Osteoblast (primary cell): Measurements from ENCODE around the gene ZNF689. TPM values are rescaled to one million over a fixed set of nuclear protein-coding genes. Genes with fewer than 3 reads are reported as not detected.

Source experiments
- DNase-seq: peaks from one replicate; pipeline ENCODE4 v3.0.0; 2011; ENCODE audit warnings: low spot score, mixed read lengths; ENCODE audit not compliant: insufficient read length; ENCODE audit errors: missing footprints
- H2AFZ ChIP-seq: 2 replicates; pipeline ENCODE4 v1.6.0; 2011; ENCODE audit warnings: mild to moderate bottlenecking, low read length
- H3K27ac ChIP-seq: 2 replicates; pipeline ENCODE4 v1.5.1; 2011; ENCODE audit warnings: mild to moderate bottlenecking, low read depth, low read length, moderate library complexity
- H3K27me3 ChIP-seq: 2 replicates; pipeline ENCODE4 v1.6.0; 2012; ENCODE audit warnings: mild to moderate bottlenecking, control low read depth, inconsistent platforms, low read length, moderate library complexity; ENCODE audit not compliant: insufficient read depth
- H3K36me3 ChIP-seq: 2 replicates; pipeline ENCODE4 v1.5.1; 2011; ENCODE audit warnings: mild to moderate bottlenecking, low read length, control low read depth, moderate library complexity; ENCODE audit not compliant: insufficient read depth
- H3K4me1 ChIP-seq: 2 replicates; pipeline ENCODE4 v1.5.1; 2011; ENCODE audit warnings: mild to moderate bottlenecking, low read length, control low read depth, moderate library complexity; ENCODE audit not compliant: insufficient read depth
- H3K4me2 ChIP-seq: 2 replicates; pipeline ENCODE4 v1.6.0; 2011; ENCODE audit warnings: mild to moderate bottlenecking, low read length; ENCODE audit not compliant: insufficient read depth
- H3K4me3 ChIP-seq: fragments of 200-600 bp; sonication (generic); 3 replicates; pipeline ENCODE4 v1.5.1; 2012; ENCODE audit warnings: mild to moderate bottlenecking, low read length, inconsistent platforms; ENCODE audit not compliant: insufficient read depth
- H3K79me2 ChIP-seq: 2 replicates; pipeline ENCODE4 v1.6.0; 2012; ENCODE audit warnings: mild to moderate bottlenecking, low read length, control low read depth, inconsistent platforms; ENCODE audit not compliant: insufficient read depth
- H3K9me3 ChIP-seq: 2 replicates; pipeline ENCODE4 v1.5.1; 2011; ENCODE audit warnings: low read depth, low read length, control low read depth
- H4K20me1 ChIP-seq: 2 replicates; pipeline ENCODE4 v1.6.0; 2012; ENCODE audit warnings: mild to moderate bottlenecking, low read length, control low read depth; ENCODE audit not compliant: insufficient read depth
- total RNA-seq: library from RNA; depleted of rRNA; stranded (reverse); fragments of >200 nt; gene quantifications from 2 replicates; pipeline ENCODE4 v1.2.3, GENCODE V29; 2012
- TF ChIP-seq, protein P1 (sequence below): IDR thresholded peaks from 2 replicates; pipeline ENCODE4 v1.5.1; 2011; ENCODE audit warnings: mild to moderate bottlenecking, low read depth, low read length, moderate library complexity; ENCODE audit errors: extremely low read depth

ZNF689 gene
- total RNA-seq, 1 donor: 8.3 TPM

DNA sequence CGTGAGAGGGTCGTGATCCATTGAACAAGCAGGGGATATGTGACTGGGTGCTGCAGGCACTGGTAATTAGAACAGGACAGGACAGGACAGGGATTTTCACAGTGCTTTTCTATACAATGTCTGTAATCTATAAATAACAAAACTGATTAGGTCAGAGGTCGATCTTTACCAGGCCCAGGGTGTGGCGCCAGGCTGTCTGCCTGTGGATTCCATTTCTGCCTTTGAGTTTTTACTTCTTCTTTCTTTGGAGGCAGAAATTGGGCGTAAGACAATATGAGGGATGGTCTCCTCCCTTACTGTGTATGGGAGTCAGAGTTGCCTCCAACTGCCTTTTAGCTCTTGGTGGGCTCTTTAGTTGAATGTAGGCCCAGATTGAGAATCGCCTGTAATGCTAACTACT lies 50.5 kb downstream of the ZNF689 start:
- H3K4me3 ChIP-seq: no peak overlapping the region
- no peaks in the 10 kb centered on the region for H3K4me1 ChIP-seq
- no peak overlapping the region for H3K4me2 ChIP-seq
- H4K20me1 ChIP-seq: no peaks in the 10 kb centered on the region
- TF ChIP-seq, protein P1, sequence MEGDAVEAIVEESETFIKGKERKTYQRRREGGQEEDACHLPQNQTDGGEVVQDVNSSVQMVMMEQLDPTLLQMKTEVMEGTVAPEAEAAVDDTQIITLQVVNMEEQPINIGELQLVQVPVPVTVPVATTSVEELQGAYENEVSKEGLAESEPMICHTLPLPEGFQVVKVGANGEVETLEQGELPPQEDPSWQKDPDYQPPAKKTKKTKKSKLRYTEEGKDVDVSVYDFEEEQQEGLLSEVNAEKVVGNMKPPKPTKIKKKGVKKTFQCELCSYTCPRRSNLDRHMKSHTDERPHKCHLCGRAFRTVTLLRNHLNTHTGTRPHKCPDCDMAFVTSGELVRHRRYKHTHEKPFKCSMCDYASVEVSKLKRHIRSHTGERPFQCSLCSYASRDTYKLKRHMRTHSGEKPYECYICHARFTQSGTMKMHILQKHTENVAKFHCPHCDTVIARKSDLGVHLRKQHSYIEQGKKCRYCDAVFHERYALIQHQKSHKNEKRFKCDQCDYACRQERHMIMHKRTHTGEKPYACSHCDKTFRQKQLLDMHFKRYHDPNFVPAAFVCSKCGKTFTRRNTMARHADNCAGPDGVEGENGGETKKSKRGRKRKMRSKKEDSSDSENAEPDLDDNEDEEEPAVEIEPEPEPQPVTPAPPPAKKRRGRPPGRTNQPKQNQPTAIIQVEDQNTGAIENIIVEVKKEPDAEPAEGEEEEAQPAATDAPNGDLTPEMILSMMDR: no peak
- no peak overlapping the region for H2AFZ ChIP-seq
- peaks cover 6% of the 10 kb centered on the region for H3K36me3 ChIP-seq
- peaks cover 17% of the 10 kb centered on the region for H3K79me2 ChIP-seq
- H3K9me3 ChIP-seq: no peaks in the 10 kb centered on the region
- H3K27me3 ChIP-seq: no peaks in the 10 kb centered on the region
- H3K27ac ChIP-seq: no peak overlapping the region
- DNase-seq: no peak

DNA sequence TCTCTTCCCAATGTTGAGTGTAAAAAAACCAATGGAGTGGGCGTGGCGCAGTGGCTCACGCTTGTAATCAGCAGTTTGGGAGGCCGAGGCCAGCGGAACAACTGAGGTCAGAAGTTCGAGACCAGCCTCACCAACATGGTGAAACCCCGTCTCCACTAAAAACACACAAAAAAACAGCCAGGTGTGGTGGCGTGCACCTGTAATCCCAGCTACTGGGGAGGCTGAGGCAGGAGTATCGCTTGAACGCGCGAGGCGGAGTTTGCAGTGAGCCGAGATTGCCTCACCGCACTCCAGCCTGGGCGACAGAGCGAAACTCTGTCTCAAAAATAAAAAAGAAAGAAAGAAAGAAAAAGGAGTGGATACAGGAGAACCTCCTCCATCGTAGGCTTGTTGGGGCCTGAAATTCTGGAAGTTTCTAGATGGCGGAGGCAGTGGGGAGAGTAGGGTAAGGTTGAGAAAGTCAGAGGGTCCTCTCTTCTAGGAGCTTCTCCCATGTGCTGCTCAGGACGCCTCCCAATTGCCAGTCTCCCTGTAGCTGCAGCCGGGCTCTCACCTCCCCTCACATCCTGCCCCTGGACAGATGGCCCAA lies 51.3 kb downstream of the ZNF689 start:
- Histone ChIP-seq H3K4me1 (no peaks in the 10 kb centered on the region), H3K27ac (no peak overlapping the region), H3K27me3 (no peaks in the 10 kb centered on the region), H3K36me3 (peaks cover 13% of the 10 kb centered on the region), H3K79me2 (peaks cover 17% of the 10 kb centered on the region), H2AFZ (peak overlapping the region; percentile 82), H3K4me2 (peak overlapping the region; percentile 68), H3K9me3 (no peaks in the 10 kb centered on the region), H3K4me3 (peak overlapping the region; percentile 93), H4K20me1 (no peaks in the 10 kb centered on the region)
- DNase-seq: no peak
- TF ChIP-seq, protein P1: no peak

DNA sequence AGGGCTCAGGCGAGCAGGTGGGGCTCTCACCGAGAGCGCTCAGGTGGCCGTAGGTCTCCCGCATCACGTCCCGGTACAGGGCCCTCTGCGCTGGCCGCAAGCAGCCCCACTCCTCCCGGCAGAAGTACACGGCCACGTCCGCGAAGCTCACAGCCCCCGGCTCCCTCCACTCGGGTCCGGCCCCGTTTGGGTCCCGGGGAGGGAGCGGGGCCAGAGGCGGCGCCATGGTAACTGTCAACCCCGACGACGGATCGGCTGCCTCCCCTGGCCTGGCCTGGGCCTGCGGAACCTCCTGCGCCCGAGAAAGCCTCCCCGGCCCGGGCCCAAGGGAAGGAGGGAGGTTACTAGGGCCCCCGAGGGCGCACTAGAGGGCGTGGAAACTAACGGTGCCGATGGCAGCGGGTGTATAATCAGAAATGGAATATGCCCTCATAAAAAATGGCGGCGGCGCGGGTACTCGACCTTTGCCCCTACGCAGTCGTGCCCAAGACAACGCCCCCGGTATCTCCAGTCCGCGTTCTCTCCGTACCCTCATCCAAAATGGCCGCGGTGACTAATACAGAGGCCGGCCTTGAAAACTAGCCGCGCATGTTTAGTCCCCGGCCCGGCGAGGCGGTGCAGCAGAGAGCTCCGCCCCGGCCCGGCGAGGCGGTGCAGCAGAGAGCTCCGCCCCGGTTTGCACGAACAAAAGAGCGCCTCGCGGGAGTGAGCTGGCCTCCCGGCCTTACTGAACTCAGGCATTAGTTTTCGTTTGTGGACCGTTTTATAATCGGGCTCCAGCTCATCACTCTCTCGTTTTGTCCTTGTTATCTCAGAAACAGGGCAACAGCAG lies 52.0 kb downstream of the ZNF689 start, which contains the start of gene ZNF764:
Gene ZNF764 (minus strand): TSS at position 418 of the 832 bp plus-strand sequence. CDS start 192 bp downstream, at position 226.
- H3K36me3 ChIP-seq: peaks cover 16% of the 10 kb centered on the region
- peak within 1 kb of the TSS; percentile 77 for H3K4me2 ChIP-seq
- TF ChIP-seq, protein P1: no peak
- H2AFZ ChIP-seq: peak within 1 kb of the TSS; percentile 88
- DNase-seq: peak; percentile 99
- H3K27ac ChIP-seq: peak within 1 kb of the TSS; percentile 85
- H3K4me3 ChIP-seq: peak within 1 kb of the TSS; percentile 93
- H3K79me2 ChIP-seq: peaks cover 17% of the 10 kb centered on the region
- no peaks in the 10 kb centered on the region for H3K9me3 ChIP-seq
- H3K4me1 ChIP-seq: no peaks in the 10 kb centered on the region
- H3K27me3 ChIP-seq: no peaks in the 10 kb centered on the region
- H4K20me1 ChIP-seq: no peaks in the 10 kb centered on the region

DNA sequence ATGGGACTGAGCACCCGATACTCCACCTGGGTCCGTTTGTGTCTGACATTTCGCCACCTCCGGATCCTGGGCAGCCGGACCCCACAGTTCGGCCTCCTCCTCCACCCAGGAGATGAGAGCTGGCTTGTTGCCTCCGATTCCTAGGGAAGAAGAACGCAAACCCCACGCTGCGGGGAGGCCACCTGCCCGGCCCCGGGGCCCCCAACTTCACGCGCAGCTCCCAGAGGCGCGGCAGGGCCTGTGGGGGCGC lies 52.6 kb downstream of the ZNF689 start:
- H3K4me2 ChIP-seq: peak overlapping the region; percentile 77
- no peaks in the 10 kb centered on the region for H3K27me3 ChIP-seq
- H3K4me3 ChIP-seq: peak overlapping the region; percentile 93
- H3K79me2 ChIP-seq: peaks cover 17% of the 10 kb centered on the region
- TF ChIP-seq, protein P1: no peak
- no peaks in the 10 kb centered on the region for H3K9me3 ChIP-seq
- H4K20me1 ChIP-seq: no peaks in the 10 kb centered on the region
- H3K27ac ChIP-seq: peak overlapping the region; percentile 85
- peak; percentile 89 for DNase-seq
- H3K4me1 ChIP-seq: no peaks in the 10 kb centered on the region
- peaks cover 16% of the 10 kb centered on the region for H3K36me3 ChIP-seq
- peak overlapping the region; percentile 88 for H2AFZ ChIP-seq
